Panc1 (cell line): ENCODE measurements around the gene UMAD1. TPM values are rescaled to one million over a fixed set of nuclear protein-coding genes. Genes with fewer than 3 reads are reported as not detected.

Experiments
- ATAC-seq: fragments of 200-7000 bp; cut with Tn5 transposase; 2 replicates; pipeline ENCODE4 v1.9.1; 2020; ENCODE audit warnings: mild to moderate bottlenecking, moderate library complexity
- BruUV-seq: library from RNA; stranded (reverse); fragments of 400-500 nt; replicated peaks from 2 replicates; lab custom pipeline; 2021; lab: Mats Ljungman, UMichigan
- CTCF ChIA-PET: fragments of 300-600 bp; sonication (Branson Sonifier 250); formaldehyde crosslinking; loops from one replicate; lab custom pipeline; 2022; ENCODE audit warnings: antibody characterized with exemption; lab: Charles Lee
- POLR2A ChIA-PET: fragments of 300-600 bp; sonication (Branson Sonifier 250); formaldehyde crosslinking; loops from one replicate; lab custom pipeline; 2022; ENCODE audit warnings: antibody characterized with exemption; lab: Charles Lee
- DNase-seq: peaks from one replicate; pipeline ENCODE4 v3.0.0-alpha.2; 2010; ENCODE audit warnings: low read depth, low spot score
- H3K27ac ChIP-seq: 2 replicates; pipeline ENCODE4 v1.5.1; 2011; ENCODE audit warnings: mild to moderate bottlenecking, low read length, inconsistent platforms
- H3K27me3 ChIP-seq: fragments of 200-500 bp; sonication (Bioruptor generic); 2 replicates; pipeline ENCODE4 v1.6.0; 2014; ENCODE audit warnings: low read length, inconsistent platforms; ENCODE audit not compliant: control insufficient read depth, insufficient read depth
- H3K36me3 ChIP-seq: fragments of 200-500 bp; sonication (Bioruptor generic); 2 replicates; pipeline ENCODE4 v1.5.1; 2014; ENCODE audit warnings: inconsistent platforms, mild to moderate bottlenecking, low read length, moderate library complexity; ENCODE audit not compliant: control insufficient read depth, insufficient read depth
- H3K4me1 ChIP-seq: 2 replicates; pipeline ENCODE4 v1.5.1; 2011; ENCODE audit warnings: inconsistent platforms, mild to moderate bottlenecking, low read length, moderate library complexity; ENCODE audit not compliant: control insufficient read depth, insufficient read depth
- H3K4me3 ChIP-seq, 2 experiments: 2 replicates each; pipeline ENCODE4 v1.5.1; 2011 to 2012; ENCODE audit warnings: low read depth in 2 of 2, low read length in 2 of 2, mild to moderate bottlenecking in 2 of 2, inconsistent platforms in 1 of 2, moderate library complexity in 1 of 2
- H3K9me3 ChIP-seq: fragments of 200-500 bp; sonication (Bioruptor generic); 2 replicates; pipeline ENCODE4 v1.5.1; 2014; ENCODE audit warnings: low read depth, mild to moderate bottlenecking, inconsistent platforms, low read length, moderate library complexity; ENCODE audit not compliant: control insufficient read depth, insufficient read depth
- CTCF ChIP-seq: fragments of 450-650 bp; IDR thresholded peaks from 2 replicates; pipeline ENCODE4 v1.5.1; 2017; ENCODE audit warnings: mild to moderate bottlenecking
- POLR2AphosphoS5 ChIP-seq: IDR thresholded peaks from 2 replicates; pipeline ENCODE4 v1.6.1; 2012; ENCODE audit warnings: mild to moderate bottlenecking, low read depth, low read length, moderate library complexity
- REST ChIP-seq, 2 experiments: IDR thresholded peaks; 2 replicates each; pipeline ENCODE4 v1.6.1; 2011 to 2012; ENCODE audit warnings: low read depth in 2 of 2, control low read depth in 1 of 2, low read length in 1 of 2, mild to moderate bottlenecking in 1 of 2, moderate library complexity in 1 of 2; ENCODE audit not compliant: insufficient read depth in 1 of 2
- SIN3A ChIP-seq: IDR thresholded peaks from 2 replicates; pipeline ENCODE4 v1.6.1; 2012; ENCODE audit warnings: low read depth, mild to moderate bottlenecking, low read length, moderate library complexity, borderline replicate concordance; ENCODE audit not compliant: insufficient read depth
- TCF7L2 ChIP-seq: IDR thresholded peaks from 2 replicates; pipeline ENCODE4 v1.6.1; 2011; ENCODE audit warnings: mild to moderate bottlenecking, low read depth, low read length, inconsistent platforms
- in situ Hi-C: cut with HindIII; loops from 2 replicates; pipeline ENCODE4 v1.10.0; 2016; ENCODE audit warnings: low sequenced_read_pairs, low pct_unique_long_range_greater_than_20kb
- intact Hi-C: fragments of 100-400 bp; cut with micrococcal nuclease; formaldehyde crosslinking; loops from one replicate; pipeline ENCODE4 v1.10.0; 2022; ENCODE audit not compliant: unreplicated experiment
- total RNA-seq: library from RNA; stranded (reverse); gene quantifications from one replicate; pipeline ENCODE4 v1.2.1, GENCODE V29; 2021; ENCODE audit not compliant: unreplicated experiment

Gene UMAD1
- total RNA-seq, 1 experiment from 2014 or later = 19.9 TPM

- Histone ChIP-seq H3K36me3 (no peaks in the 10 kb centered on the region), H3K9me3 (no peaks in the 10 kb centered on the region), H3K27ac (no peak overlapping the region), H3K4me3 (no peak overlapping the region), H3K27me3 (no peaks in the 10 kb centered on the region), H3K4me1 (no peaks in the 10 kb centered on the region)
- ChIA-PET CTCF (no interaction called here), POLR2A (no interaction called here)
- intact Hi-C loops (no loop called here), in situ Hi-C loops (loop anchor here (5.0 kb wide), 1 partner anchor 72 kb away; no protein-coding TSS in a partner anchor)
- BruUV-seq = no TSS peak
- TF ChIP-seq REST (IDR thresholded peaks at IDR 0.05; ENCODE audit: insufficient read depth in 1 of 2, low read depth in 2 of 2, low read length in 1 of 2) (no peak), POLR2AphosphoS5 (no peak), TCF7L2 (no peak), SIN3A (no peak)
- no peak for DNase-seq
- ATAC-seq = no peak
Measured at GRCh38 chr7:7919449-7919945, 278.9 kb downstream of the UMAD1 start.

- no peak overlapping the region for H3K4me3 ChIP-seq
- DNase-seq = no peak
- no TSS peak for BruUV-seq
- no peak overlapping the region for H3K27ac ChIP-seq
- intact Hi-C loops = no loop called here
- POLR2A ChIA-PET = no interaction called here
- H3K27me3 ChIP-seq = no peaks in the 10 kb centered on the region
- H3K36me3 ChIP-seq = no peaks in the 10 kb centered on the region
- H3K4me1 ChIP-seq = no peaks in the 10 kb centered on the region
- no peak for TF ChIP-seq CTCF
- TF ChIP-seq SIN3A = no peak
- TF ChIP-seq POLR2AphosphoS5 = no peak
- no peak for TF ChIP-seq REST (IDR thresholded peaks at IDR 0.05; ENCODE audit: insufficient read depth in 1 of 2, low read depth in 2 of 2, low read length in 1 of 2)
- no peak for TF ChIP-seq TCF7L2
- in situ Hi-C loops = no loop called here
- ATAC-seq = no peak
- CTCF ChIA-PET = no interaction called here
- H3K9me3 ChIP-seq = no peaks in the 10 kb centered on the region
Measured at GRCh38 chr7:7920056-7920455, 279.5 kb downstream of the UMAD1 start.
